Caco-2 (cell line): ENCODE measurements around the gene TBATA. TPM values are rescaled to one million over a fixed set of nuclear protein-coding genes. Genes with fewer than 3 reads are reported as not detected.

Experiments
- BruUV-seq: library from RNA; stranded (reverse); fragments of 400-500 nt; replicated peaks from 2 replicates; lab custom pipeline; 2021; lab: Mats Ljungman, UMichigan
- CTCF ChIA-PET: fragments of 300-600 bp; sonication (Branson Sonifier 250); formaldehyde crosslinking; loops from one replicate; lab custom pipeline; 2022; ENCODE audit warnings: antibody characterized with exemption; lab: Charles Lee
- POLR2A ChIA-PET: fragments of 300-600 bp; sonication (Branson Sonifier 250); formaldehyde crosslinking; loops from one replicate; lab custom pipeline; 2022; ENCODE audit warnings: antibody characterized with exemption; lab: Charles Lee
- DNase-seq, 2 experiments: peaks; one replicate each; pipeline versions ENCODE4 v3.0.0 to v3.0.0-alpha.2; 2020 to 2022
- H3K27me3 ChIP-seq: replicated peaks from 2 replicates; pipeline ENCODE4 v1.6.0; 2011; ENCODE audit warnings: low read length; ENCODE audit not compliant: control insufficient read depth, insufficient read depth
- H3K36me3 ChIP-seq: 2 replicates; pipeline ENCODE4 v1.5.1; 2011; ENCODE audit warnings: low read length; ENCODE audit not compliant: control insufficient read depth, insufficient read depth
- H3K4me1 ChIP-seq: fragments of 250-450 bp; sonication (Bioruptor Pico); 2 replicates; pipeline ENCODE4 v1.5.1; 2020; ENCODE audit warnings: mild to moderate bottlenecking
- H3K4me3 ChIP-seq: 2 replicates; pipeline ENCODE4 v1.5.1; 2011; ENCODE audit warnings: low read depth, mild to moderate bottlenecking, control low read depth, low read length
- H3K9me3 ChIP-seq: fragments of 250-450 bp; sonication (Bioruptor Pico); 2 replicates; pipeline ENCODE4 v1.5.1; 2020; ENCODE audit warnings: mild to moderate bottlenecking, moderate library complexity
- H3K27ac Mint-ChIP-seq: one replicate; pipeline ENCODE4 v1.8.0; 2022; ENCODE audit warnings: mixed read lengths; ENCODE audit not compliant: unreplicated experiment
- H3K27me3 Mint-ChIP-seq: one replicate; pipeline ENCODE4 v1.8.0; 2022; ENCODE audit warnings: mixed read lengths; ENCODE audit not compliant: insufficient read depth, unreplicated experiment
- H3K36me3 Mint-ChIP-seq: one replicate; pipeline ENCODE4 v1.8.0; 2022; ENCODE audit warnings: mild to moderate bottlenecking, mixed read lengths; ENCODE audit not compliant: insufficient read depth, unreplicated experiment
- H3K4me1 Mint-ChIP-seq: one replicate; pipeline ENCODE4 v1.8.0; 2022; ENCODE audit warnings: low read depth, mixed read lengths; ENCODE audit not compliant: unreplicated experiment
- H3K4me3 Mint-ChIP-seq: one replicate; pipeline ENCODE4 v1.8.0; 2022; ENCODE audit warnings: mild to moderate bottlenecking, moderate library complexity, mixed read lengths; ENCODE audit not compliant: unreplicated experiment
- H3K9me3 Mint-ChIP-seq: one replicate; pipeline ENCODE4 v1.8.0; 2022; ENCODE audit warnings: mixed read lengths; ENCODE audit not compliant: unreplicated experiment
- CTCF ChIP-seq, 2 experiments: fragments of 200-600 bp in 1 of 2; IDR thresholded peaks; 1 replicate in 1 of 2; 2 replicates in 1 of 2; pipeline versions ENCODE4 v1.5.1 to v1.8.0; 2011 to 2022; ENCODE audit warnings: antibody characterized with exemption in 1 of 2, control low read depth in 1 of 2, inconsistent platforms in 1 of 2, low read depth in 1 of 2, low read length in 1 of 2, mild to moderate bottlenecking in 1 of 2, moderate library complexity in 1 of 2; ENCODE audit not compliant: insufficient read depth in 1 of 2, severe bottlenecking in 1 of 2, unreplicated experiment in 1 of 2
- intact Hi-C: fragments of 100-400 bp; cut with micrococcal nuclease; formaldehyde crosslinking; loops from one replicate; pipeline ENCODE4 v1.10.0; 2022; ENCODE audit not compliant: unreplicated experiment
- total RNA-seq: library from RNA; stranded (reverse); gene quantifications from 2 replicates; pipeline ENCODE4 v1.2.3, GENCODE V29; 2022

Gene TBATA
- total RNA-seq, 1 experiment from 2014 or later, result not detected

- Mint-ChIP-seq H3K27ac (no peak overlapping the region), H3K4me1 (peaks cover 32% of the 10 kb centered on the region), H3K36me3 (peaks cover 23% of the 10 kb centered on the region), H3K27me3 (no peaks in the 10 kb centered on the region), H3K9me3 (no peaks in the 10 kb centered on the region), H3K4me3 (no peak overlapping the region)
- ChIA-PET POLR2A (no interaction called here), CTCF (no interaction called here)
- Histone ChIP-seq H3K4me3 (no peak overlapping the region), H3K36me3 (peaks cover 2% of the 10 kb centered on the region; the same call in 1 of the 2 replicates), H3K9me3 (no peaks in the 10 kb centered on the region), H3K27me3 (no peaks in the 10 kb centered on the region), H3K4me1 (peaks cover 42% of the 10 kb centered on the region)
- BruUV-seq, result no TSS peak
- no peak for DNase-seq
- intact Hi-C loops, result no loop called here
- no peak for TF ChIP-seq CTCF (IDR thresholded peaks at IDR 0.05; ENCODE audit: insufficient read depth in 1 of 2, low read depth in 1 of 2, low read length in 1 of 2, severe bottlenecking in 1 of 2, unreplicated experiment in 1 of 2)
Observed at GRCh38 chr10:70827086-70827757, 42.0 kb upstream of the TBATA start.

- peaks cover 6% of the 10 kb centered on the region for H3K36me3 ChIP-seq
- POLR2A ChIA-PET, result interaction anchor here (1.0 kb wide), 1 partner anchor 66 kb away, joined by 3 read pairs; the partner anchor contains the start of gene PCBD1
- DNase-seq, result peak in 1 of 2 experiments; percentile 51
- no peak overlapping the region for H3K4me3 ChIP-seq
- no peak for TF ChIP-seq CTCF (IDR thresholded peaks at IDR 0.05; ENCODE audit: insufficient read depth in 1 of 2, low read depth in 1 of 2, low read length in 1 of 2, severe bottlenecking in 1 of 2, unreplicated experiment in 1 of 2)
- CTCF ChIA-PET, result interaction anchor here (0.6 to 0.7 kb wide), 2 partner anchors 14 to 589 kb away, joined by 3 to 5 read pairs; no protein-coding TSS in a partner anchor
- no peaks in the 10 kb centered on the region for H3K27me3 Mint-ChIP-seq
- intact Hi-C loops, result no loop called here
- no peaks in the 10 kb centered on the region for H3K9me3 ChIP-seq
- peaks cover 19% of the 10 kb centered on the region for H3K4me1 Mint-ChIP-seq
- H3K9me3 Mint-ChIP-seq, result no peaks in the 10 kb centered on the region
- peaks cover 42% of the 10 kb centered on the region for H3K36me3 Mint-ChIP-seq
- no peak overlapping the region for H3K4me3 Mint-ChIP-seq
- no peak overlapping the region for H3K27ac Mint-ChIP-seq
- no TSS peak for BruUV-seq
- H3K27me3 ChIP-seq, result no peaks in the 10 kb centered on the region
- peaks cover 17% of the 10 kb centered on the region for H3K4me1 ChIP-seq
Observed at GRCh38 chr10:70822076-70822820, 37.1 kb upstream of the TBATA start.

- peaks cover 49% of the 10 kb centered on the region for H3K36me3 Mint-ChIP-seq
- H3K27ac Mint-ChIP-seq, result no peak overlapping the region
- H3K9me3 Mint-ChIP-seq, result no peaks in the 10 kb centered on the region
- POLR2A ChIA-PET, result no interaction called here
- peaks cover 19% of the 10 kb centered on the region for H3K4me1 Mint-ChIP-seq
- H3K4me3 Mint-ChIP-seq, result no peak overlapping the region
- H3K27me3 Mint-ChIP-seq, result no peaks in the 10 kb centered on the region
- H3K4me3 ChIP-seq, result no peak overlapping the region
- no TSS peak for BruUV-seq
- no peaks in the 10 kb centered on the region for H3K9me3 ChIP-seq
- no peaks in the 10 kb centered on the region for H3K27me3 ChIP-seq
- CTCF ChIA-PET, result no interaction called here
- H3K4me1 ChIP-seq, result peaks cover 22% of the 10 kb centered on the region
- intact Hi-C loops, result no loop called here
- no peak for DNase-seq
- peak in 1 of 2 experiments; percentile 23 for TF ChIP-seq CTCF (IDR thresholded peaks at IDR 0.05; ENCODE audit: insufficient read depth in 1 of 2, low read depth in 1 of 2, low read length in 1 of 2, severe bottlenecking in 1 of 2, unreplicated experiment in 1 of 2)
- peaks cover 6% of the 10 kb centered on the region for H3K36me3 ChIP-seq
Observed at GRCh38 chr10:70820976-70821750, 36.0 kb upstream of the TBATA start.
